Renal cortical epithelial cell (primary cell): Measurements from ENCODE around the gene CNN1. TPM values are rescaled to one million over a fixed set of nuclear protein-coding genes. Genes with fewer than 3 reads are reported as not detected.

Experiments
- DNase-seq: peaks from one replicate; pipeline ENCODE4 v3.0.0-alpha.2; 2011; ENCODE audit warnings: low read depth
- total RNA-seq: library from RNA; depleted of rRNA; stranded (reverse); fragments of >200 nt; gene quantifications from 2 replicates; pipeline ENCODE4 v1.2.3, GENCODE V29; 2014

The CNN1 gene
- total RNA-seq, 1 donor from 2014 or later = 2.7 TPM

- DNase-seq = no peak
Observed at GRCh38 chr19:11534538-11534937, 4.1 kb upstream of the CNN1 start.

GRCh38 chr19:11534948-11535347 is 3.7 kb upstream of the CNN1 start:
- DNase-seq = no peak

- peak; percentile 44 for DNase-seq
Observed at GRCh38 chr19:11535792-11536595, 2.7 kb upstream of the CNN1 start.

- no peak for DNase-seq
Observed at GRCh38 chr19:11539495-11540365, 1.1 kb downstream of the CNN1 start.

GRCh38 chr19:11540645-11541044 is 2.0 kb downstream of the CNN1 start:
- DNase-seq = no peak

GRCh38 chr19:11541238-11541637 is 2.6 kb downstream of the CNN1 start:
- DNase-seq = no peak

- no peak for DNase-seq
Observed at GRCh38 chr19:11547929-11548700, 9.5 kb downstream of the CNN1 start.

DNA sequence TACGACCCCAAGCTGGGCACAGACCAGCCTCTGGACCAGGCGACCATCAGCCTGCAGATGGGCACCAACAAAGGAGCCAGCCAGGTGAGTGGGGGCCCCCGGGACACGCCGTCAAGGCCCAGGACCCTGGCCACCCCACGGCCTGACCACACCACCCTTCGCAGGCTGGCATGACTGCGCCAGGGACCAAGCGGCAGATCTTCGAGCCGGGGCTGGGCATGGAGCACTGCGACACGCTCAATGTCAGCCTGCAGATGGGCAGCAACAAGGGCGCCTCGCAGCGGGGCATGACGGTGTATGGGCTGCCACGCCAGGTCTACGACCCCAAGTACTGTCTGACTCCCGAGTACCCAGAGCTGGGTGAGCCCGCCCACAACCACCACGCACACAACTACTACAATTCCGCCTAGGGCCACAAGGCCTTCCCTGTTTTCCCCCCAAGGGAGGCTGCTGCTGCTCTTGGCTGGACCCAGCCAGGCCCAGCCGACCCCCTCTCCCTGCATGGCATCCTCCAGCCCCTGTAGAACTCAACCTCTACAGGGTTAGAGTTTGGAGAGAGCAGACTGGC is 10.8 kb downstream of the CNN1 start:
- DNase-seq = no peak

DNA sequence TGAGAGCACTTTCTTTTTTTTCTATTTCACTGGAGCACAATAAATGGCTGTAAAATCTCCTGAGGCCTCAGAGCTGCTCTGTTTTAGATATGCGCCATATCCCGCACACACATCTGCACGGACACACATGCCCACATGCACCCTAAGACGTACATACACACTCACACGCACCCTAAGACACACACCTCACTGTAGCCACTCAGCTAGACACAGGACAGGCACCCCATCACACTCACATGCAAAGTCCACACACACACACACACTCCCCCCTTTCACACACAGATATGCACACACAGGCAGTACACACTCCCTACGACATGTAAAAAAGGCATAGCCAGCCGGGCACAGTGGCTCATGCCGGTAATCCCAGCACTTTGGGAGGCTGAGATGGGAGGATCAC is 11.6 kb downstream of the CNN1 start:
- DNase-seq = no peak

GRCh38 chr19:11551603-11552235 is 13.1 kb downstream of the CNN1 start:
- no peak for DNase-seq

DNA sequence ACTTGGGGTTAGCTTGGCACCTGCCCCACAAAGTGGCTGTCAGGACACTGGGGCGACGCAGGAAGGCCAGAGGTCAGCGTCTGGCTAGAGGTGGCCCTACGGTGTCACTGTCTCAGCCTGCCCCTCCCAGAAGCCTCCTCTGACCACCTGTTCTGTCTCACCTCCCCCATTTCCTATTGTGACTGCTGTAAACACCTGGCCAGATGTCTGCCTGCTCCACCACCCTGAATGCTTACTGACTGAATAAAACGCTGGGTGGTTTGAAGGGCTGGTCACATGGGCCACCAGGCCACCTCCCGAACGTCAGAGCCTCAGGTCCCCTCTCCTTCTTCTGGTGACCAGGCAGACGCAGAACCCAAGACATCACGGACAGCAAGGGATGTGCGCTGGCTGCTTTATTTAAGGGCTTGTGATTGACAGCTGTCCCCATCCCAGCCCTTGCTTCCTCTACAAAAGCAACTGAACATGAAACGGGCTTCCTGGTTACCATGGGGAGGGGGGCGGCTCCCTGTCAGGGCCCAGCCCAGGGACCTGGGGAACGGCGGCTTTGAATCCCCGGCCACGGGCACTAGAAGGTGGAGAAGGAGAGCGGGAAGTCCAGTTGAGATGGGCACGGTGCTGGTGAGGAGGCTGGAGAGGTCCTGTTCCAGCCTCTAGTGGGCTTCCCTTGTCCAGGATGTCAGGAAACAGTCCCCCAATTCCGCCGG is 14.2 kb downstream of the CNN1 start:
- no peak for DNase-seq

GRCh38 chr19:11554160-11554559 is 15.5 kb downstream of the CNN1 start:
- DNase-seq = no peak

DNA sequence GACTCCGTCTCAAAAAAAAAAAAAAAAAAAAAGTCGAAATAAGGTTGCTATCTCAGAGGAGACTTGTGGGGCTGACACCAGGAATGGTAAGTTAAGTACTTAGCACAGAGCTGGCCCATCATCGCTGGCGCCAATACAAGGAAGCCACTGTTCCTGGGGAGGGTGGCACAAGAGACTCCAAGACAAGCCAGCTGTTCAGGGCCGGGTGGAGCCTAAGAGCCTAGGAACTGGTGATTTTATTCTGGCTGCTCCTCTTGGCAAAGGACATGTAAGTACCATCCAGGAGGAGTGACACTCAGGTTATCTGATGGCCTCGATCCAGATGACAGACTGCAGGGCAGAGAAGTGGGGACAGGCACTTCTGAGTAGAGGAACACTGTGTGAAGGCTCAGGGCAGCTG is 16.6 kb downstream of the CNN1 start:
- DNase-seq = no peak

DNA sequence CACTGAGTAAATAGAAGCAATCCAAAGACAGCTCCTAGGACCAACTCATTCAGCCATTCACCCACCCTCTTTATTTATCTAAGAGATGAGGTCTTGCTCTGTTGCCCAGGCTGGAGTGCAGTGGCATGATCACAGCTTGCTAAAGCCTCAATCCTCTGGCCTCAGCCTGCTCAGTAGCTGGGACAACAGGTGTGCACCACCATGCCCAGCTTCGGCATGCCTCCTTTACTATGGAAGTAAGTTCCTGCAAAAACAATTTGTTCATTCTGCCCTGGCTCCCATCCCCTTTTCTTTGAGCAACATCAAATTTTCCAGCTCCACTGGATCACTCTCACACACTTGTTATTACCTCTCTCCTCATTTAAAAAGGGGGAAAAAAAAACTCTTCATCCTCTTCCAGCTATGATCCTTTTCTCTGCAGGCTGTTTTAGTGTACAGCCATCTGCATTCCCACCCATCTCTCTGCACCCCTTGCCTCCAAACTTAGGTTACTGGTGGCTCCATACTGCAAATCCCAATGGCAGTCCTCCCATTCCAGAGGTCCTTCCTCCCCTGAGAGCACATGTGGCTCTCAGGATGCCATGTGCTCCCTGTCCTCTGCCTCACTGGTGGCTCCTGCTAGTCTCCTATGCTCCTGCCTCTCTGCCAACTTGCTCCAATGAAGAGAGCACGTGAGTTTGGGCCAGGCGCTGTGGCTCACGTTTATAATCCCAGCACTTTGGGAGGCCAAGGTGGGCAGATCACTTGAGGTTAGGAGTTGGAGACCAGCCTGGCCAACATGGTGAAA is 18.2 kb downstream of the CNN1 start:
- no peak for DNase-seq

- DNase-seq = peak; percentile 95
Observed at GRCh38 chr19:11558881-11559828, 20.5 kb downstream of the CNN1 start, which contains the start of gene ELOF1. Gene ELOF1 (minus strand): TSS chr19:11559230. CDS start chr19:11554347, 4,883 bp downstream.

GRCh38 chr19:11560404-11561051 is 21.9 kb downstream of the CNN1 start:
- peak; percentile 77 for DNase-seq

GRCh38 chr19:11563532-11563931 is 24.9 kb downstream of the CNN1 start:
- DNase-seq = no peak
